WTC11 (cell line): ENCODE measurements around the gene EDARADD. TPM values are rescaled to one million over a fixed set of nuclear protein-coding genes. Genes with fewer than 3 reads are reported as not detected.
A peak's percentile ranks its signal among the peaks of the same experiment; 100 is the strongest.

Experiments used
- ATAC-seq: fragments of 200-7000 bp; cut with Tn5 transposase; 2 replicates; pipeline ENCODE4 v1.10.0; 2021; ENCODE audit warnings: mild to moderate bottlenecking, moderate library complexity
- CTCF ChIA-PET: fragments of 300-600 bp; sonication (Branson Sonifier 250); formaldehyde crosslinking; loops from one replicate; lab custom pipeline; 2021; ENCODE audit warnings: antibody characterized with exemption; lab: Charles Lee
- POLR2A ChIA-PET: fragments of 350-600 bp; sonication (Branson Sonifier 250); formaldehyde crosslinking; loops from one replicate; lab custom pipeline; 2021; ENCODE audit warnings: antibody characterized with exemption; lab: Charles Lee
- DNase-seq: peaks from one replicate; pipeline ENCODE4 v3.0.0; 2021; ENCODE audit warnings: low spot score
- H3K27ac Mint-ChIP-seq: 2 replicates; pipeline ENCODE4 v1.8.0; 2021; ENCODE audit warnings: mixed read lengths
- H3K27me3 Mint-ChIP-seq: 2 replicates; pipeline ENCODE4 v1.8.0; 2021; ENCODE audit warnings: low read depth, mild to moderate bottlenecking, moderate library complexity, mixed read lengths
- H3K36me3 Mint-ChIP-seq: 2 replicates; pipeline ENCODE4 v1.8.0; 2021; ENCODE audit warnings: mixed read lengths
- H3K4me1 Mint-ChIP-seq: 2 replicates; pipeline ENCODE4 v1.8.0; 2022; ENCODE audit warnings: mixed read lengths
- H3K4me3 Mint-ChIP-seq: 2 replicates; pipeline ENCODE4 v1.8.0; 2021; ENCODE audit warnings: mild to moderate bottlenecking, moderate library complexity, mixed read lengths
- H3K9me3 Mint-ChIP-seq: 2 replicates; pipeline ENCODE4 v1.8.0; 2021; ENCODE audit warnings: mixed read lengths
- FOXK1 ChIP-seq: sonication (generic); formaldehyde crosslinking; IDR thresholded peaks from 2 replicates; pipeline ENCODE4 v1.8.0; 2022; ENCODE audit warnings: mild to moderate bottlenecking, moderate library complexity, missing genetic modification reagents
- FOXP1 ChIP-seq: sonication (generic); formaldehyde crosslinking; IDR thresholded peaks from 2 replicates; pipeline ENCODE4 v1.8.0; 2022; ENCODE audit warnings: missing genetic modification reagents, mild to moderate bottlenecking, moderate library complexity, borderline replicate concordance
- GRHL2 ChIP-seq: fragments of 250-450 bp; sonication (Bioruptor Pico); IDR thresholded peaks from 2 replicates; pipeline ENCODE4 v1.8.0; 2022; ENCODE audit warnings: mild to moderate bottlenecking, moderate library complexity; ENCODE audit not compliant: insufficient replicate concordance, severe bottlenecking
- HMGA2 ChIP-seq: fragments of 250-450 bp; sonication (Bioruptor Pico); IDR thresholded peaks from 2 replicates; pipeline ENCODE4 v1.4.0; 2021; ENCODE audit warnings: mild to moderate bottlenecking, moderate library complexity
- JUN ChIP-seq: sonication (generic); formaldehyde crosslinking; IDR thresholded peaks from 2 replicates; pipeline ENCODE4 v1.8.0; 2023; ENCODE audit warnings: mild to moderate bottlenecking, missing genetic modification reagents
- KAT7 ChIP-seq: sonication (generic); formaldehyde crosslinking; IDR thresholded peaks from 2 replicates; pipeline ENCODE4 v1.8.1; 2023; ENCODE audit warnings: missing genetic modification reagents, mild to moderate bottlenecking, borderline replicate concordance
- MXD4 ChIP-seq: fragments of 250-450 bp; sonication (Bioruptor Pico); IDR thresholded peaks from 2 replicates; pipeline ENCODE4 v1.8.0; 2021; ENCODE audit warnings: mild to moderate bottlenecking, moderate library complexity, borderline replicate concordance
- PREB ChIP-seq: sonication (generic); formaldehyde crosslinking; IDR thresholded peaks from 2 replicates; pipeline ENCODE4 v1.8.1; 2022; ENCODE audit warnings: mild to moderate bottlenecking, missing genetic modification reagents, moderate library complexity, borderline replicate concordance
- SOX15 ChIP-seq: fragments of 250-450 bp; sonication (Bioruptor Pico); IDR thresholded peaks from 2 replicates; pipeline ENCODE4 v1.9.0; 2021; ENCODE audit warnings: mild to moderate bottlenecking
- STAT6 ChIP-seq: sonication (generic); formaldehyde crosslinking; conservative IDR thresholded peaks from 2 replicates; pipeline ENCODE4 v1.8.1; 2023; ENCODE audit warnings: mild to moderate bottlenecking, low read depth, missing genetic modification reagents, moderate library complexity
- ZNF263 ChIP-seq: sonication (generic); formaldehyde crosslinking; IDR thresholded peaks from 2 replicates; pipeline ENCODE4 v1.8.1; 2022; ENCODE audit warnings: low read depth, mild to moderate bottlenecking, moderate library complexity, missing genetic modification reagents
- ZNF281 ChIP-seq: sonication (generic); formaldehyde crosslinking; IDR thresholded peaks from 2 replicates; pipeline ENCODE4 v1.8.0; 2023; ENCODE audit warnings: mild to moderate bottlenecking, missing genetic modification reagents
- ZNF416 ChIP-seq: fragments of 250-450 bp; sonication (Bioruptor Pico); IDR thresholded peaks from 2 replicates; pipeline ENCODE4 v1.9.0; 2021; ENCODE audit warnings: mild to moderate bottlenecking, inconsistent platforms
- ZNF512 ChIP-seq: sonication (generic); formaldehyde crosslinking; IDR thresholded peaks from 2 replicates; pipeline ENCODE4 v1.8.1; 2022; ENCODE audit warnings: missing genetic modification reagents, borderline replicate concordance
- ZSCAN18 ChIP-seq: fragments of 250-450 bp; sonication (Bioruptor Pico); IDR thresholded peaks from 2 replicates; pipeline ENCODE4 v2.1.2; 2022; ENCODE audit warnings: mild to moderate bottlenecking, moderate library complexity
- total RNA-seq: library from RNA; stranded (reverse); gene quantifications from 3 replicates; pipeline ENCODE4 v1.2.3, GENCODE V29; 2021
- TF ChIP-seq, protein P1 (sequence below): fragments of 250-450 bp; sonication (Bioruptor Pico); IDR thresholded peaks from 2 replicates; pipeline ENCODE4 v1.9.0; 2021; ENCODE audit warnings: mild to moderate bottlenecking
- TF ChIP-seq, protein P2 (sequence below): sonication (generic); formaldehyde crosslinking; IDR thresholded peaks from 2 replicates; pipeline ENCODE4 v1.8.0; 2022; ENCODE audit warnings: mild to moderate bottlenecking, missing genetic modification reagents
- TF ChIP-seq, protein P3 (sequence below): sonication (generic); formaldehyde crosslinking; IDR thresholded peaks from 2 replicates; pipeline ENCODE4 v1.8.0; 2022; ENCODE audit warnings: mild to moderate bottlenecking, missing genetic modification reagents
- TF ChIP-seq, protein P4 (sequence below): sonication (generic); formaldehyde crosslinking; IDR thresholded peaks from 2 replicates; pipeline ENCODE4 v1.8.1; 2022; ENCODE audit warnings: low read depth, mild to moderate bottlenecking, moderate library complexity, missing genetic modification reagents, borderline replicate concordance
- TF ChIP-seq, protein P5 (sequence below): sonication (generic); formaldehyde crosslinking; IDR thresholded peaks from 2 replicates; pipeline ENCODE4 v1.8.0; 2023; ENCODE audit warnings: missing genetic modification reagents

The EDARADD gene
- total RNA-seq, 1 experiment from 2014 or later: 5.0 TPM

DNA sequence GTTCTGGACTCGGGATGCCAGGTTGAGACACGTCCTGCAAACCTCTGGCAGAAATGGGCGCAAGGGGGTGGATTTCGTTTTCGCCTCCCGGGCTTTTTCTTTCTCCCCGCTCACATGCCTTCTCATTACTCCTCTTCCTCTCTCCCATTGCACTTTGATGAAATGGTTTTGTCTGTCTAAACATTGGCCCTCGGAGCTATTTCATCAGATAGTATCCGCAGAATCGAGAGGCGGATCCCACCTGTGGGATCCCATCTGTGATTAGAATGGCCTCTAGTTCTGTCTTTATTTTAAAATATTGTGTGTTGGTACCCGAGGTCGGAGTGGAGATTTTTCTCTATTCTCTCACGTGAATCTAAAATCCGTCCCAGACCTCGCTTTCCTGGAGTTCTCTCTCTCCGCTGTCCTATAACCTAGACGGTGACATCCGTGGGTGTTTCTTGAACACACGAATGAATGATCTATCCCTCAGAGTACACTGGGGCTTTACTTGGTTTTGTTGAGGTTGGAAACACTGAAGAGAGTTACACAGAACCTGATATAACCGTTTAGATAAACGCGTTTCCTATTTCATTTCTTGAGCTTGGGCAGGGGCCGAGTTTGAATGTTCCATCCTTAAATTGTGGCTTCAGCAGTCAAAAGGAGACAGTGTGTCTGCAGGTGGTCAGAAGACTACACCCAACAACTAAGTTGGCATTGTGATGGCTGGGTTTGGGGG lies 2.0 kb downstream of the EDARADD start:
- peaks cover 31% of the 10 kb centered on the region for H3K27me3 Mint-ChIP-seq
- ChIA-PET POLR2A (no interaction called here), CTCF (interaction anchor here (1.9 kb wide), 1 partner anchor 56 kb away, joined by 9 read pairs; no protein-coding TSS in a partner anchor)
- no peaks in the 10 kb centered on the region for H3K36me3 Mint-ChIP-seq
- no peaks in the 10 kb centered on the region for H3K9me3 Mint-ChIP-seq
- H3K27ac Mint-ChIP-seq: peak overlapping the region; percentile 86; the same call in 1 of the 2 replicates
- no peak for DNase-seq
- H3K4me3 Mint-ChIP-seq: peak overlapping the region; percentile 98
- H3K4me1 Mint-ChIP-seq: peaks cover 31% of the 10 kb centered on the region
- TF ChIP-seq, protein P1, sequence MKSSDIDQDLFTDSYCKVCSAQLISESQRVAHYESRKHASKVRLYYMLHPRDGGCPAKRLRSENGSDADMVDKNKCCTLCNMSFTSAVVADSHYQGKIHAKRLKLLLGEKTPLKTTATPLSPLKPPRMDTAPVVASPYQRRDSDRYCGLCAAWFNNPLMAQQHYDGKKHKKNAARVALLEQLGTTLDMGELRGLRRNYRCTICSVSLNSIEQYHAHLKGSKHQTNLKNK: no peak
- TF ChIP-seq, protein P2, sequence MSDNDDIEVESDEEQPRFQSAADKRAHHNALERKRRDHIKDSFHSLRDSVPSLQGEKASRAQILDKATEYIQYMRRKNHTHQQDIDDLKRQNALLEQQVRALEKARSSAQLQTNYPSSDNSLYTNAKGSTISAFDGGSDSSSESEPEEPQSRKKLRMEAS (CRISPR knock-in tag): no peak
- no peak for TF ChIP-seq ZNF281 (CRISPR knock-in tag)
- no peak for TF ChIP-seq STAT6 (CRISPR knock-in tag)
- TF ChIP-seq GRHL2 (CRISPR knock-in tag): no peak
- TF ChIP-seq ZNF416: no peak
- TF ChIP-seq ZNF512 (CRISPR knock-in tag): no peak
- TF ChIP-seq, protein P3, sequence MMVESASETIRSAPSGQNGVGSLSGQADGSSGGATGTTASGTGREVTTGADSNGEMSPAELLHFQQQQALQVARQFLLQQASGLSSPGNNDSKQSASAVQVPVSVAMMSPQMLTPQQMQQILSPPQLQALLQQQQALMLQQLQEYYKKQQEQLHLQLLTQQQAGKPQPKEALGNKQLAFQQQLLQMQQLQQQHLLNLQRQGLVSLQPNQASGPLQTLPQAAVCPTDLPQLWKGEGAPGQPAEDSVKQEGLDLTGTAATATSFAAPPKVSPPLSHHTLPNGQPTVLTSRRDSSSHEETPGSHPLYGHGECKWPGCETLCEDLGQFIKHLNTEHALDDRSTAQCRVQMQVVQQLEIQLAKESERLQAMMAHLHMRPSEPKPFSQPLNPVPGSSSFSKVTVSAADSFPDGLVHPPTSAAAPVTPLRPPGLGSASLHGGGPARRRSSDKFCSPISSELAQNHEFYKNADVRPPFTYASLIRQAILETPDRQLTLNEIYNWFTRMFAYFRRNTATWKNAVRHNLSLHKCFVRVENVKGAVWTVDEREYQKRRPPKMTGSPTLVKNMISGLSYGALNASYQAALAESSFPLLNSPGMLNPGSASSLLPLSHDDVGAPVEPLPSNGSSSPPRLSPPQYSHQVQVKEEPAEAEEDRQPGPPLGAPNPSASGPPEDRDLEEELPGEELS: no peak
- no peak for TF ChIP-seq MXD4 (CRISPR knock-in tag)
- TF ChIP-seq ZSCAN18 (CRISPR knock-in tag): no peak
- no peak for TF ChIP-seq FOXP1
- TF ChIP-seq SOX15 (CRISPR knock-in tag): no peak
- TF ChIP-seq, protein P4, sequence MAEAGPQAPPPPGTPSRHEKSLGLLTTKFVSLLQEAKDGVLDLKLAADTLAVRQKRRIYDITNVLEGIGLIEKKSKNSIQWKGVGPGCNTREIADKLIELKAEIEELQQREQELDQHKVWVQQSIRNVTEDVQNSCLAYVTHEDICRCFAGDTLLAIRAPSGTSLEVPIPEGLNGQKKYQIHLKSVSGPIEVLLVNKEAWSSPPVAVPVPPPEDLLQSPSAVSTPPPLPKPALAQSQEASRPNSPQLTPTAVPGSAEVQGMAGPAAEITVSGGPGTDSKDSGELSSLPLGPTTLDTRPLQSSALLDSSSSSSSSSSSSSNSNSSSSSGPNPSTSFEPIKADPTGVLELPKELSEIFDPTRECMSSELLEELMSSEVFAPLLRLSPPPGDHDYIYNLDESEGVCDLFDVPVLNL (CRISPR knock-in tag): no peak
- no peak for TF ChIP-seq FOXK1 (CRISPR knock-in tag)
- no peak for TF ChIP-seq JUN (CRISPR knock-in tag)
- TF ChIP-seq HMGA2: no peak
- no peak for TF ChIP-seq KAT7
- no peak for TF ChIP-seq PREB (CRISPR knock-in tag)
- TF ChIP-seq, protein P5, sequence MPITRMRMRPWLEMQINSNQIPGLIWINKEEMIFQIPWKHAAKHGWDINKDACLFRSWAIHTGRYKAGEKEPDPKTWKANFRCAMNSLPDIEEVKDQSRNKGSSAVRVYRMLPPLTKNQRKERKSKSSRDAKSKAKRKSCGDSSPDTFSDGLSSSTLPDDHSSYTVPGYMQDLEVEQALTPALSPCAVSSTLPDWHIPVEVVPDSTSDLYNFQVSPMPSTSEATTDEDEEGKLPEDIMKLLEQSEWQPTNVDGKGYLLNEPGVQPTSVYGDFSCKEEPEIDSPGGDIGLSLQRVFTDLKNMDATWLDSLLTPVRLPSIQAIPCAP (CRISPR knock-in tag): no peak
- no peak for TF ChIP-seq ZNF263 (CRISPR knock-in tag)
- no peak for ATAC-seq
